ENCODE measurements around the gene NREP.

- TF ChIP-seq CEBPB (IDR thresholded peaks at IDR 0.05) (no peak), TAF1 (IDR thresholded peaks at IDR 0.05; ENCODE audit: low read depth) (no peak), RAD21 (IDR thresholded peaks at IDR 0.05; ENCODE audit: low read depth) (no peak), CREB1 (IDR thresholded peaks at IDR 0.05; ENCODE audit: low read depth) (no peak), MAX (IDR thresholded peaks at IDR 0.05) (no peak), EP300 (IDR thresholded peaks at IDR 0.05; ENCODE audit: borderline replicate concordance) (no peak), REST (IDR thresholded peaks at IDR 0.05; ENCODE audit: low read depth) (no peak), EGR1 (IDR thresholded peaks at IDR 0.05) (no peak), NFIC (IDR thresholded peaks at IDR 0.05) (no peak), YY1 (IDR thresholded peaks at IDR 0.05; ENCODE audit: low read depth) (no peak), ZBTB7A (IDR thresholded peaks at IDR 0.05; ENCODE audit: low read depth) (no peak), FOXM1 (IDR thresholded peaks at IDR 0.05; ENCODE audit: borderline replicate concordance, low read depth) (no peak), USF1 (IDR thresholded peaks at IDR 0.05) (no peak)
These were observed 65.5 kb downstream of the NREP start for GRCh38 chr5:111691508-111691907.

Measured in Ishikawa (cell line).